Ectodermal cell (in vitro differentiated cells): ENCODE measurements around the gene ABHD12.
"Not testable (repeated sequence)": the region's sequence is repeated elsewhere in the genome, so short reads cannot be mapped to it uniquely, and the experiment has no call there.

Experiments
- H3K27ac ChIP-seq: 2 replicates; pipeline ENCODE4 v1.7.0; 2013; ENCODE audit warnings: mild to moderate bottlenecking, low read depth, low read length; ENCODE audit not compliant: insufficient read depth, poor library complexity, severe bottlenecking
- H3K27me3 ChIP-seq: 2 replicates; pipeline ENCODE4 v1.7.0; 2013; ENCODE audit warnings: mild to moderate bottlenecking, low read length; ENCODE audit not compliant: insufficient read depth, control insufficient read depth, poor library complexity, severe bottlenecking
- H3K36me3 ChIP-seq: one replicate; pipeline ENCODE4 v1.7.0; 2013; ENCODE audit warnings: low read length; ENCODE audit not compliant: control insufficient read depth, insufficient read depth
- H3K4me1 ChIP-seq: one replicate; pipeline ENCODE4 v1.7.0; 2013; ENCODE audit warnings: low read length; ENCODE audit not compliant: control insufficient read depth, insufficient read depth
- H3K4me3 ChIP-seq: 2 replicates; pipeline ENCODE4 v1.7.0; 2013; ENCODE audit warnings: low read depth, low read length, control low read depth; ENCODE audit not compliant: insufficient read depth
- H3K9me3 ChIP-seq: 2 replicates; pipeline ENCODE4 v1.7.0; 2013; ENCODE audit warnings: mild to moderate bottlenecking, low read length, moderate library complexity; ENCODE audit not compliant: control insufficient read depth
- WGBS, 2 experiments: methylation state at CpG; one replicate each; pipeline ENCODE4 v1.1.7; 2013; ENCODE audit warnings: missing lambda C conversion rate in 2 of 2; 5-methylcytosine and 5-hydroxymethylcytosine counted together

Gene ABHD12

DNA sequence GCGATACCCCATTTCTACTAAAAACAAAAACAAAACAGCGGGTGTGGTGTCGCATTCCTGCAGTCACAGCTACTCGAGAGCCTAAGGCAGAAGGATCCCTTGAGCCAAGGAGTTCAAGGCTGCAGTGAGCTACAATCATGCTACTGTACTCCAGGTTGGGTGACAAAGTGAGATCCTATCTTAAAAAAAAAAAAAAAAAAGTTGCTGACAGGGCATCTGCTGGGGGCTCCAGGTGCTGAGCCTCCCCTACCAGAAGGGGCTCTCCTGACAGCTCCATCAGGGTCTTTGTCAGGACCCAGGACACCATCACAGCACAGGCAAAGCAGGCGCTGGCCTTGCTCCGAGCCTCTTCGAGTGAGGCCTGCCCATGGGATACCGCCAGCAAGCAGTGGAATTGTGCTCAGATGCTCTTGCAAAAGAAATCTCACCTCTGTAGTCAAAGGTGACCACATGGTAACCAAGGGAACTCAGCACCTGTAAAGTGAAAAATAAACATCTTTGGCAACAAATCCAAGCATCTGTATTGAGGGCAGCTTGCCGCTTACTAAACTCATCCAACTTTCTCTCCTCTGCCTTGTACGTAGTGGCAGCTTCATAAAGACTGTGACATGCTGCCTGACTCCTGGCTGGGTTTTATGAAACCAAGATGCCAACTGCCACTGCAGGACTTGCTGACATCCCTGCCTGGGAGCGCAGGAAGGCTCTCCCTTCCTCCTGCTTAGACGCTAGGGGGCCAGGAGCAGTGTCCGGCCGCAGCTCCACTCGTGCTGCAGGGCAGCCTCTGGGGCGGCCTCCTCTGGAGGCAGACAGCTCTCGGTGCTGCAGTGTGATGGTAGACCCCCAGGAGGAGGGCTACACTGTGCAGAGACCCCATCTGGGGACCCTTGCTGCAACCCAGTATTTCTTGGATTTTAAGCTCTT is 75.9 kb downstream of the ABHD12 start:
- H3K4me1 ChIP-seq, result no peaks in the 10 kb centered on the region
- 91% methylated on average over 17 of the region's 17 CpGs for WGBS, 2 experiments
- no peaks in the 10 kb centered on the region for H3K27me3 ChIP-seq
- no peaks in the 10 kb centered on the region for H3K9me3 ChIP-seq
- no peak overlapping the region for H3K4me3 ChIP-seq
- no peaks in the 10 kb centered on the region for H3K36me3 ChIP-seq
- H3K27ac ChIP-seq, result no peak overlapping the region

DNA sequence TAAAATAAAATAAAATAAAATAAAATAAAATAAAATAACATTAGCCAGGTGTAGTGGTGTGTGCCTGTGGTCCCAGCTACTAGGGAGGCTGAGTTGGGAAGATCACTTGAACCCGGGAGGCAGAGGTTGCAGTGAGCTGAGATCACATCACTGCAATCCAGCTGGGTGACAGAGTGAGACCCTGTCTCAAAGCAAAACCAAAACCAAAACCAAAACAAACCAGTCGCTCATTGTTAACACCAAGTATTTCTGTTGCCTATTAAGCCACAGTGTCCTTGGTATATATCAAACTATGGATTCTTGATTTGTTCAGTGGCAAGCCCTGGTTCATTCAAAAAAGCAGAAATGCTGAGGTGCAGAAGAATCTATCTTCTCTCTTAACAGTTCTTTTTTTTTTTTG is 77.0 kb downstream of the ABHD12 start:
- 87 to 97% methylated on average over 2 of the region's 2 CpGs for WGBS, 2 experiments
- Histone ChIP-seq H3K4me3 (no peak overlapping the region), H3K36me3 (no peaks in the 10 kb centered on the region), H3K9me3 (no peaks in the 10 kb centered on the region), H3K27ac (no peak overlapping the region), H3K27me3 (no peaks in the 10 kb centered on the region), H3K4me1 (no peaks in the 10 kb centered on the region)

DNA sequence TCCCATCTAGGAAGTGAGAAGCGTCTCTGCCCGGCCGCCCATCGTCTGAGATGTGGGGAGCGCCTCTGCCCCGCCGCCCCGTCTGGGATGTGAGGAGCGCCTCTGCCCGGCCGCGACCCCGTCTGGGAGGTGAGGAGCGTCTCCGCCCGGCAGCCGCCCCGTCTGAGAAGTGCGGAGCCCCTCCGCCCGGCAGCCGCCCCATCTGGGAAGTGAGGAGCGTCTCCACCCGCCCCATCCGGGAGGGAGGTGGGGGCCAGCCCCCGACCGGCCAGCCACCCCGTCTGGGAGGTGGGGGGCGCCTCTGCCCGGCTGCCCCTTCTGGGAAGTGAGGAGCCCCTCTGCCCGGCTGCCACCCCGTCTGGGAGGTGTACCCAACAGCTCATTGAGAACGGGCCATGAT is 77.9 kb downstream of the ABHD12 start:
- not testable (repeated sequence) for H3K4me3 ChIP-seq, H3K27ac ChIP-seq, H3K4me1 ChIP-seq, H3K36me3 ChIP-seq, H3K9me3 ChIP-seq, H3K27me3 ChIP-seq
- WGBS, 2 experiments, result 94 to 96% methylated on average over 29 to 31 of the region's 33 CpGs

DNA sequence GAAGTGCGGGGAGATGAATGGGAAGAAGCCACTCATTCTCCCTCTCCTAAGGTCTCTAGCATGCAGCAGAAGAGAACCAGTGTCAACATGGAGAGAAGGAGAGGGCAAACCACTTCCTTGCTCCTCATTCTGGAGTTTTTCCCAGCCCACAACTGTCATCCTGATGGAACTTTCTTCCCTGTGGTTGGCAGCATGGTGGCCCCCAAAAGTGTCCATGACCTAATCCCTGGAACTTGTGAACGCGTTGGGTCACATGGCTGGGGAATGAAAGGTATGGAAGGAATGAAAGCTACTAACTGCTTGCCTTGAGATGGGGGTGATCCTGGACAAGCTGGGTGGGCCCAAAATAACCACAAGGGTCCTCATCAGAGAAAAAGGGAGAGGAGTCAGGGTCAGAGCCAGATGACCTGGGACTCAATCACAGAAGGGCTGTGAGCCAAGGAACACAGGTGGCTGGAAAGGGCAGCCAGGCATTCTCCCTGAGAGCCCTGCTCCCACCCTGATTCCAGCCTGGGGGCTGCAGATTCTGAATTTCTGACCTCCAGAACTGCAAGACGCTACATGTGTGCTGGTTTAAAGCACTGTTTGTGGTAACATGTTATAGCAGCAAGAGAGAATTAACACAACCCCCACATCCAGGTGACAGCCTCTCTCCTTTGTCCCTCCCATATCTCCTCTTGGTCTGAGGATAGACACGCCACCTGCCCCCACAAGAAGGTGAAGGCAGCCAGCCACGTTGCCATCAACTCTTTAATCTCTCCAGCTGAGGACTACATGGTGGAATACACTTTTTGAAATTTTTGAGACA is 79.5 kb downstream of the ABHD12 start:
- no peaks in the 10 kb centered on the region for H3K4me1 ChIP-seq
- peaks cover 3% of the 10 kb centered on the region for H3K36me3 ChIP-seq
- no peak overlapping the region for H3K4me3 ChIP-seq
- no peaks in the 10 kb centered on the region for H3K27me3 ChIP-seq
- H3K27ac ChIP-seq, result no peak overlapping the region
- 94 to 96% methylated on average over 6 of the region's 6 CpGs for WGBS, 2 experiments
- H3K9me3 ChIP-seq, result no peaks in the 10 kb centered on the region

DNA sequence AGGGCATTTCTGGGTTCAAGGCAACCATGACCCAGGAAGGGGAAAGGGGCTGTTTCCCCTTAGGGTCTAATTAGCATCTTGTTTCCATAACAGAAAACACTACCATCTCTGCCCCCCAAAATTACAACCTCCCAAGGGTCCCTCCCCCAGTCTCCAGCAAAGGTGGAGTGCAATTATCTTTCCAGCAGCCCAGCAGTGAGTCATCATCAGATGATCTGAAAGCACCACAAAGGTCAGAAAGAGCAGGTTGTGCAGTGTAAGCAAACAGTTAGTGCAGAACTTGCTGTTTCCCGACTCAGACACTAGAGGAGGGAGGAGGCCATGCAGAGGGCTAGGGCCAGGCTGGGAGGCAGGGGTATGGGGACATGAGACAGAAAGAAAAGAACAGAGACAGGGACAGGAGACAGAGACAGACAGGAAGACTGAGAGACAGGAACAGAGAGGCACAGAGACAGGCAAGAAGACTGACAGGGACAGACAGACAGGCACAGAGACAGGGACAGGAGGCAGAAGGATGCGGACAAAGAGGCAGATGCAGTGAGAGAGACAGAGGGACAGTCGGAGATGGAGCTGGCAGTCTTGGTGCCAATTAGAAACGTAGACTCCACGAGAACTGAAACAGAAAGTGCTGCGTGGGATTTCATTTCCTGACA is 80.2 kb downstream of the ABHD12 start:
- 84 to 85% methylated on average over 6 of the region's 6 CpGs for WGBS, 2 experiments
- Histone ChIP-seq H3K27ac (no peak overlapping the region), H3K36me3 (peaks cover 3% of the 10 kb centered on the region), H3K27me3 (no peaks in the 10 kb centered on the region), H3K9me3 (no peaks in the 10 kb centered on the region), H3K4me3 (no peak overlapping the region), H3K4me1 (no peaks in the 10 kb centered on the region)

DNA sequence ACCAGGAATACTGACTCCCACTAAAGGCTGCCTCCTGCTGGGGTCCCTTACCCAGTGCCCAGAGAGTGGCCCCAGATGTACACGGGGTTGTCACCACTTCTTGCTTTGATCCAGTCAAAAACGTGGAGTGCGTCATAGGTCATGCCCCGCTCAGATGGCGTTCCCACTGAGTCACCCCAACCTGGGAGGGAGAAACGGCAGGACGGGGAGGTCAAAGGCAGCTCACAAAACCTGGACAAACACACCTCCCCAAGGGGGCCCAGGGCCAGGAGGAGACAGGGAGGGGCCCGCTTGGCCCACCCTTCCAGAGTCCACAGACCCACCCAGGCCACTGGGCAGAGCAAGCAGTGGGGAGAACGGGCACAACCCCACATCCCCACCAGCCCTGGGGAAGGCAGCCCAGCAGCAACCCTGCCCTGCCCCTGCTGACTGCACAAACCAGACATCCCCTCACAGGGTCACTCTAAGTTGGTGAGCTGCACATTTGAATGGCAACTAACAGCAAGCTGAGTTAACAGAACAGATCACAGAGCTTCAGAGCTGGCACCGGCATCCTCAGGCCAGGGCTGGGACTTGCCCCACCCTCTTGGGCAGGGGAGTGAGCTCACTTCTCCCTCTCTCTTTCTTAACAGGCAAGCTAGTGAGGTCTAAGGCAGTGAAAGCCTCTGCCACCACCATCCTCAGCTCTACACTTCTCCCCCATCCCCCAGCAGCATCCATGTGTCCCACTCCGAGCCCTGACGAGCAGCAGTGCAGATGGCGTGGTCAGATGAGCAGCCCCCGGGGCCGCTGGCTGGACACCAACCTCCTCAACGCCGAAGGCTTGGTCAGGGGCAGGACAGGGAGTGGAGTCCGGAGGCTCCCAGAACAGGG is 81.0 kb downstream of the ABHD12 start:
- no peaks in the 10 kb centered on the region for H3K4me1 ChIP-seq
- 91 to 93% methylated on average over 18 of the region's 18 CpGs for WGBS, 2 experiments
- peaks cover 3% of the 10 kb centered on the region for H3K36me3 ChIP-seq
- H3K9me3 ChIP-seq, result no peaks in the 10 kb centered on the region
- H3K27ac ChIP-seq, result no peak overlapping the region
- no peaks in the 10 kb centered on the region for H3K27me3 ChIP-seq
- H3K4me3 ChIP-seq, result no peak overlapping the region

DNA sequence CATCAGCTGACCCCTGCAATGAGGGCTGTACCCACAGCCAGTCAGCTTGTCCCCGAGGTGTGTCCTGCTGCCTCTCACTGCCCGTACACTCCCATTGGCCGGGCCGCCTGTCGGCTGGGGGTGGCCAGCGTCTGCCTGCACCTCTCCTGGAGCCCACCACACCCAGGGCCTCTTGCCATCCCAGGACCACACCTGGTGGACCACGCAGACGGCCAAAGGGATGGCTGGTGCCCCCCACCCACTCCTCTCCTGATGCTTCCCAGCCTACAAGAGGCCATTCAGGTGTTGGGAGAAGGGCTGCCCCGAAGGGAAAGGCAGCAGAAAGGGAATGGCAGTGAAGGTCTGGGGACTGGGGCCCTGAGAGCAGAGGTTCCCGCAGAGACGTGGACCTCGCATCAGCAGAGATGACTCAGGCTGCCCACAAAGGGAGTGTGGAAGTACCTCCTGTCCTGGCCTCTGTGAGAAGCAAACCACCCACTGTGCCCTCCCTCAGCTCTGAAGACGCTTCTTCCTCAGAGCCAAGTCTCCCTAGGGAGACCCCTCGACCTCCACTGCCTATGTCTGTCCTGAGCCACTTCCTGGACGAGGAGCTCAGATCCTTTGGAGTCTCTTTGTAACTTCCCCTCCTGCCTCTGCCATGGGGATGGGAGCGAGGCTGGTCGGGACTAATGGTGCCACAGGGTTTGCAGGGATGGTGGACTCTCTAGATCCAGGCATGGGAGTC is 81.8 kb downstream of the ABHD12 start:
- H3K27me3 ChIP-seq, result no peaks in the 10 kb centered on the region
- no peak overlapping the region for H3K27ac ChIP-seq
- no peaks in the 10 kb centered on the region for H3K4me1 ChIP-seq
- no peak overlapping the region for H3K4me3 ChIP-seq
- H3K36me3 ChIP-seq, result peaks cover 3% of the 10 kb centered on the region
- 93 to 94% methylated on average over 17 of the region's 17 CpGs for WGBS, 2 experiments
- no peaks in the 10 kb centered on the region for H3K9me3 ChIP-seq

DNA sequence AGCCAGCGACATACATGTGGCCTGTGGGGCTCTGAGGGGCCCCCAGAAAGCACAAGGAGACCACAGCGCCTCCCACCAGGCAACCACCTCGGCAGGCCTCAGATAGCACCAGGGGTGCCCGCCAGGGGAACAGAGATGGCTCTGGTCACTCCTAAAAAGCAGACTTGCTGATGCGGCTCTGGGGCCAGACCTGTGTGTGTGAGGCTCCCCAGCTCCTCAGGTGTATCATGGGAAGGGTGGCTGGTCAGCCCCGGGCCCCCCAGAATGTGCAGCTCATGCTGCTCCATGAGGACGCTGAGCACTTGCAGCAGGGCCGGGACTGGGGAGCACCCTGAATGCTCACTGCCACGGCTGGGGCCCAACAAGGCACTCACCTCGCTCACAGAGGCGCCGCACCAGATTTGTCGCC is 82.5 kb downstream of the ABHD12 start:
- Histone ChIP-seq H3K4me1 (no peaks in the 10 kb centered on the region), H3K4me3 (no peak overlapping the region), H3K27ac (no peak overlapping the region), H3K27me3 (no peaks in the 10 kb centered on the region), H3K9me3 (no peaks in the 10 kb centered on the region), H3K36me3 (peaks cover 3% of the 10 kb centered on the region)
- 95 to 96% methylated on average over 13 of the region's 13 CpGs for WGBS, 2 experiments
